HG03159 (cell line): Measurements from ENCODE around the gene PATZ1.

Source experiments
- ATAC-seq: cut with Tn5 transposase; IDR thresholded peaks from one replicate; pipeline ENCODE4 v1.9.1; 2021; ENCODE audit warnings: mild to moderate bottlenecking, moderate library complexity; ENCODE audit not compliant: unreplicated experiment

The PATZ1 gene

DNA sequence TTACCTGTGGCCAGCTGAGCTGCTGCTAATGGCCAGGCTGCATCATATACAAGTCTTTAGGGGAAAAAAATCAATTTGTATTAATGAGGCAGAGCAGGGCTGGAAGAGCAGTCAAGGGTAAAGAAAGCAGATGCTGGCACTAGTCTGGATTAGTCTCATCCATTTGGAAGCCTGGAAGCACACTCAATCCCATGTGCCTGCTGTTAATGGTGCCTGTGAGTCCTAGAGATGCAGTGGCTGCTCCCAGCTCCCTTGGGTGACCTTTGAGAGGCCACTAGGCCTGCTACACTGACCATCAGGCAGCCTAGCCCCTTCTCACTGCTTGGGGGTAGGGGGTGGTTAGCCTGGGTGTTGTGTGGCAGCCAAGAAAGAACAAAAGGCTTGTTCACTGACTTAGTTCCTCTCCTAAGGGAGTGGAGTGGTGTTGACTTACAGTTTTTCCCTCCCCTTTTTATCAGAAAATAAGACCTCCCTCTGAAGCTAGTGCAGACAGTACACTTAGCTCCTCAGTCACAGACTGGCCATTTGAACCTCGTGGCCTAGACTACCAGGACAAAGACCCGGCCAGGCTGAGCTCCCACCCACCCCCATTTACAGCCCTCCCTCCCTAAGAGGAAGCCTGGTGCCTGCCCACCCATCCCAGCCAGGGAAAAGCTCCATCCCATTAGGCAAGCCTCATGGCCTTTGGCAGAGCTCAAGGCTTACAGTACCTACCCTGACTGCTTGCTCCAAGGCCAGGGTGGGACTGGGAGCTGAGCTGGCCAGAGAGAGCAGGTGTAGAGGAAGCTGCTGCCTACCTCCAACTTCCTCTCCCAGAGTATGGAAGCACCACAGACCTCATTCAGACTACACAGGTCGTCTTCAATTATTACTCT, 61.6 kb downstream of the PATZ1 start:
- ATAC-seq: no peak

DNA sequence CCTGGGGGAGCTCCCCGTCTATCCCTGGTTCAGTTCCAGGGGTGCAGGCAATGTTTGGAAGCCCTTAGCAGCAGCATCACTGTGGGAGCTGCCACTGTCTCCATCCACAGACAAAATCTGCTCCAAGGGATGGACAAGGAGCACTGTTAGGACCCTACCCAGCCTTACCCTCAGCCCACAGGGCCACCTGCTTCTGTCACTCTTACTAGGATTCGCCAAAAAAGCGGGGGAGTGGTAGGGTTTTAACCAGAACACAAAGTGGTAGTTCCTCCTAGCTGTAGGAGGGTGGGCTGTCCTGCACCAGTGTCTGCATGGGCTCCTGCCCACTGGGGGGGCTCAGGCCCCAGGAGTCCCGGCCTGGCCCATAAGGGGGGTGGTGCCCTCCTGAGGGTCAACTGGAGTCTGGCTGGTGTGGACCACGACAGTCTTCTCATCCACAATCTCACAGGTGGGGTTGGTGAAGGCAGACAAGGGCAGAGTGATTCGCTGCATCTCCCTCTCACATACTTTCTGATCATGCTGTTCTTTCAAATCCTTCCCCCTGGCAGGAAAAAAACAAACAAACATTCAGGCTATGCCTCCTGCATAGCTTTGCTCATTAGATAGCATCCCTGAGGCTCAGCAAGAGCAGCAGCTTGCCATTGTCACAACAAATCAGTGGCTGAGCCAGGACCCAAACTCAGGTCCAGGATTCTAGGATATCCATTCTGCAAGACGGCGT, 63.2 kb downstream of the PATZ1 start:
- ATAC-seq: no peak

DNA sequence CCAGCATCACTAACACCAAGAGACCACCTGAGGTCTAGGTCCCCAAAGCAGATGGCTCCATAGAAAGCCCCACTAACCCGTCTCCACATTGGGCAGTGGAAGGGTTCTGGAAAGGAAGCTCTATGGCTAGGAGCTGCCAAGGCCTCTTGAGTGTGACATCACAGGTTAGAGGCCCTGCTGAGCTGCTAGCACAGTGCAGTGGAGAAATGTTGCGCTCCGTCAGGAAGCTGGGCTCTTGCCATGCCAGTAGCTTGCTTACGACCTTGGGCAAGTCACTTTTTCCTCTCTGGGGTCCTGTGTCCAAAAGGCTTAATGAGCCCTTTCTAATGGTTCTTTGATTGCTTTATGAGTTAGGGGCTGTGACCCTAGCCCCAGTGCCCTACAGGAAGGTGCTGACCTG, 64.4 kb downstream of the PATZ1 start:
- no peak for ATAC-seq

DNA sequence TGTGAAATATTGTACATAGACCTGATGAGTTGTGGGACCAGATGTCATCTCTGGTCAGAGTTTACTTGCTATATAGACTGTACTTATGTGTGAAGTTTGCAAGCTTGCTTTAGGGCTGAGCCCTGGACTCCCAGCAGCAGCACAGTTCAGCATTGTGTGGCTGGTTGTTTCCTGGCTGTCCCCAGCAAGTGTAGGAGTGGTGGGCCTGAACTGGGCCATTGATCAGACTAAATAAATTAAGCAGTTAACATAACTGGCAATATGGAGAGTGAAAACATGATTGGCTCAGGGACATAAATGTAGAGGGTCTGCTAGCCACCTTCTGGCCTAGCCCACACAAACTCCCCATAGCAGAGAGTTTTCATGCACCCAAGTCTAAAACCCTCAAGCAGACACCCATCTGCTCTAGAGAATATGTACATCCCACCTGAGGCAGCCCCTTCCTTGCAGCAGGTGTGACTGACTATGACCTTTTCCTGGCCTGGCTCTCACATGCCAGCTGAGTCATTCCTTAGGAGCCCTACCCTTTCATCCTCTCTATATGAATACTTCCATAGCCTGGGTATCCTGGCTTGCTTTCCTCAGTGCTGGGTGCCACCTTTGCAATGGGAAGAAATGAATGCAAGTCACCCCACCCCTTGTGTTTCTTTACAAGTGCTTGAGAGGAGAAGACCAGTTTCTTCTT, 66.2 kb downstream of the PATZ1 start:
- no peak for ATAC-seq

DNA sequence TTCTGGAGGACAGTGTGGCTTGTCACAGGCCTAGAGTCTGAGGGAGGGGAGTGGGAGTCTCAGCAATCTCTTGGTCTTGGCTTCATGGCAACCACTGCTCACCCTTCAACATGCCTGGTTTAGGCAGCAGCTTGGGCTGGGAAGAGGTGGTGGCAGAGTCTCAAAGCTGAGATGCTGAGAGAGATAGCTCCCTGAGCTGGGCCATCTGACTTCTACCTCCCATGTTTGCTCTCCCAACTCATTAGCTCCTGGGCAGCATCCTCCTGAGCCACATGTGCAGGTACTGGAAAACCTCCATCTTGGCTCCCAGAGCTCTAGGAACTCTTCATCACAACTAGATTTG, 66.8 kb downstream of the PATZ1 start:
- no peak for ATAC-seq

DNA sequence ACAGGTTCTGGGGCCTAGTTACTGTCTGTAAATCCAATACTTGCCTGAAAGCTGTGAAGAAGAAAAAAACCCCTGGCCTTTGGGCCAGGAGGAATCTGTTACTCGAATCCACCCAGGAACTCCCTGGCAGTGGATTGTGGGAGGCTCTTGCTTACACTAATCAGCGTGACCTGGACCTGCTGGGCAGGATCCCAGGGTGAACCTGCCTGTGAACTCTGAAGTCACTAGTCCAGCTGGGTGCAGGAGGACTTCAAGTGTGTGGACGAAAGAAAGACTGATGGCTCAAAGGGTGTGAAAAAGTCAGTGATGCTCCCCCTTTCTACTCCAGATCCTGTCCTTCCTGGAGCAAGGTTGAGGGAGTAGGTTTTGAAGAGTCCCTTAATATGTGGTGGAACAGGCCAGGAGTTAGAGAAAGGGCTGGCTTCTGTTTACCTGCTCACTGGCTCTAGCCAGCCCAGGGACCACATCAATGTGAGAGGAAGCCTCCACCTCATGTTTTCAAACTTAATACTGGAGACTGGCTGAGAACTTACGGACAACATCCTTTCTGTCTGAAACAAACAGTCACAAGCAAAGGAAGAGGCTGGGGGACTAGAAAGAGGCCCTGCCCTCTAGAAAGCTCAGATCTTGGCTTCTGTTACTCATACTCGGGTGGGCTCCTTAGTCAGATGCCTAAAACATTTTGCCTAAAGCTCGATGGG, 67.4 kb downstream of the PATZ1 start:
- ATAC-seq: no peak

DNA sequence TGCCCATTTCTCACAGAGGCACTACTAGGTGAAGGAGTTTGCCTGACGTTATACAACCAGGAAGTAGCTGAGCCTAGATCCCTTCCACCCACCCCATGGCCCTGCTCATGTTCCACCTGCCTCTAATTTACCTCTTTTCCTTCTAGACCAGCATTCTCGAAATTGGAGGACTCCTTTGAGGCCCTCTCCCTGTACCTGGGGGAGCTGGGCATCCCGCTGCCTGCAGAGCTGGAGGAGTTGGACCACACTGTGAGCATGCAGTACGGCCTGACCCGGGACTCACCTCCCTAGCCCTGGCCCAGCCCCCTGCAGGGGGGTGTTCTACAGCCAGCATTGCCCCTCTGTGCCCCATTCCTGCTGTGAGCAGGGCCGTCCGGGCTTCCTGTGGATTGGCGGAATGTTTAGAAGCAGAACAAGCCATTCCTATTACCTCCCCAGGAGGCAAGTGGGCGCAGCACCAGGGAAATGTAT, 68.0 kb downstream of the PATZ1 start:
- no peak for ATAC-seq

DNA sequence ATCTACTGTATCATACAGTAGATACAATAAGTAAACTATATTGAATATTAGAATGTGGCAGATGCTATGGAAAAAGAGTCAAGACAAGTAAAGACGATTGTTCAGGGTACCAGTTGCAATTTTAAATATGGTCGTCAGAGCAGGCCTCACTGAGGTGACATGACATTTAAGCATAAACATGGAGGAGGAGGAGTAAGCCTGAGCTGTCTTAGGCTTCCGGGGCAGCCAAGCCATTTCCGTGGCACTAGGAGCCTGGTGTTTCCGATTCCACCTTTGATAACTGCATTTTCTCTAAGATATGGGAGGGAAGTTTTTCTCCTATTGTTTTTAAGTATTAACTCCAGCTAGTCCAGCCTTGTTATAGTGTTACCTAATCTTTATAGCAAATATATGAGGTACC, 68.4 kb downstream of the PATZ1 start:
- no peak for ATAC-seq

DNA sequence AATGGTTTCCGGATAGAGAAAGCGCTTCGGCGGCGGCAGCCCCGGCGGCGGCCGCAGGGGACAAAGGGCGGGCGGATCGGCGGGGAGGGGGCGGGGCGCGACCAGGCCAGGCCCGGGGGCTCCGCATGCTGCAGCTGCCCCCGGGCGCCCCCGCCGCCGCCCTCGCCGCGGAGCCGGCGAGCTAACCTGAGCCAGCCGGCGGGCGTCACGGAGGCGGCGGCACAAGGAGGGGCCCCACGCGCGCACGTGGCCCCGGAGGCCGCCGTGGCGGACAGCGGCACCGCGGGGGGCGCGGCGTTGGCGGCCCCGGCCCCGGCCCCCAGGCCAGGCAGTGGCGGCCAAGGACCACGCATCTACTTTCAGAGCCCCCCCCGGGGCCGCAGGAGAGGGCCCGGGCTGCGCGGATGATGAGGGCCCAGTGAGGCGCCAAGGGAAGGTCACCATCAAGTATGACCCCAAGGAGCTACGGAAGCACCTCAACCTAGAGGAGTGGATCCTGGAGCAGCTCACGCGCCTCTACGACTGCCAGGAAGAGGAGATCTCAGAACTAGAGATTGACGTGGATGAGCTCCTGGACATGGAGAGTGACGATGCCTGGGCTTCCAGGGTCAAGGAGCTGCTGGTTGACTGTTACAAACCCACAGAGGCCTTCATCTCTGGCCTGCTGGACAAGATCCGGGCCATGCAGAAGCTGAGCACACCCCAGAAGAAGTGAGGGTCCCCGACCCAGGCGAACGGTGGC, 69.5 kb downstream of the PATZ1 start:
- ATAC-seq: no peak
